KMS-11 (cell line): Measurements from ENCODE around the gene BLOC1S5.

ENCODE experiments used
- H2AFZ ChIP-seq: fragments of 200-600 bp; sonication (generic); 2 replicates; pipeline ENCODE4 v1.6.1; 2016; ENCODE audit warnings: antibody characterized with exemption, mixed run types, low read depth
- H3K27ac ChIP-seq: fragments of 200-600 bp; sonication (generic); 2 replicates; pipeline ENCODE4 v1.6.1; 2016; ENCODE audit warnings: mild to moderate bottlenecking, mixed run types
- H3K27me3 ChIP-seq: fragments of 200-600 bp; sonication (generic); 2 replicates; pipeline ENCODE4 v1.6.1; 2017; ENCODE audit warnings: mild to moderate bottlenecking, low read depth, mixed run types, moderate library complexity; ENCODE audit not compliant: insufficient read depth
- H3K36me3 ChIP-seq: fragments of 200-600 bp; sonication (generic); 2 replicates; pipeline ENCODE4 v1.6.1; 2017; ENCODE audit warnings: mild to moderate bottlenecking, mixed run types; ENCODE audit not compliant: insufficient read depth
- H3K4me1 ChIP-seq: fragments of 200-600 bp; sonication (generic); 2 replicates; pipeline ENCODE4 v1.6.1; 2016; ENCODE audit warnings: mild to moderate bottlenecking, low read depth, mixed run types; ENCODE audit not compliant: poor library complexity, severe bottlenecking
- H3K4me2 ChIP-seq: fragments of 200-600 bp; sonication (generic); 2 replicates; pipeline ENCODE4 v1.7.0; 2016; ENCODE audit warnings: mild to moderate bottlenecking, mixed run types
- H3K4me3 ChIP-seq: fragments of 200-600 bp; sonication (generic); IDR thresholded peaks from 2 replicates; pipeline ENCODE4 v1.6.1; 2017; ENCODE audit warnings: low read depth, low read length, mixed read lengths; ENCODE audit not compliant: insufficient read depth
- H3K79me2 ChIP-seq: fragments of 200-600 bp; sonication (generic); 2 replicates; pipeline ENCODE4 v1.6.1; 2016; ENCODE audit warnings: low read depth, mixed run types; ENCODE audit not compliant: insufficient read depth
- H3K9ac ChIP-seq: fragments of 200-600 bp; sonication (generic); 2 replicates; pipeline ENCODE4 v1.6.1; 2016; ENCODE audit warnings: mild to moderate bottlenecking, mixed run types
- H4K20me1 ChIP-seq: fragments of 200-600 bp; sonication (generic); 2 replicates; pipeline ENCODE4 v1.6.1; 2016; ENCODE audit warnings: mild to moderate bottlenecking, mixed run types; ENCODE audit not compliant: insufficient read depth
- TF ChIP-seq, protein P1 (sequence below): fragments of 200-600 bp; sonication (generic); conservative IDR thresholded peaks from 2 replicates; pipeline ENCODE4 v1.6.1; 2017; ENCODE audit warnings: low read depth, mild to moderate bottlenecking, antibody characterized with exemption, low read length, moderate library complexity, mixed read lengths

The BLOC1S5 gene

DNA sequence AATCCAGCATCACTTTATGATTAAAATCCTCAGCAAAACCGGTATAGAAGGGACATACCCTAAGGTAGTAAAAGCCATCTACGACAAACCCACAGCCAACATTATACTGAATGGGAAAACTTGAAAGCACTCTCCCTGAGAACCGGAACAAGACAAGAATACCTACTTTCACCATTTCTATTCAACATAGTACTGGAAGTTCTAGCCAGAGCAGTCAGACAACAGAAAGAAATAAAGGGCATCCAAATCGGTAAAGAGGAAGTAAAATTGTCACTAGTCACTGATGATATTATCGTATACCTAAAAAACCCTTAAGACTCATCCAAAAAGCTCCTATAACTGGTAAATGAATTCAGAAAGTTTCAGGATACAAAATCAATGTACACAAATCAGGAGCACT, 33.3 kb downstream of the BLOC1S5 start:
- Histone ChIP-seq H3K27me3 (no peaks in the 10 kb centered on the region), H3K4me3 (no peak overlapping the region), H3K79me2 (peaks cover 4% of the 10 kb centered on the region; the same call in 1 of the 2 replicates), H4K20me1 (no peaks in the 10 kb centered on the region), H3K27ac (no peak overlapping the region), H2AFZ (no peak overlapping the region), H3K9ac (no peak overlapping the region), H3K36me3 (no peaks in the 10 kb centered on the region), H3K4me2 (no peak overlapping the region), H3K4me1 (no peaks in the 10 kb centered on the region)
- TF ChIP-seq, protein P1, sequence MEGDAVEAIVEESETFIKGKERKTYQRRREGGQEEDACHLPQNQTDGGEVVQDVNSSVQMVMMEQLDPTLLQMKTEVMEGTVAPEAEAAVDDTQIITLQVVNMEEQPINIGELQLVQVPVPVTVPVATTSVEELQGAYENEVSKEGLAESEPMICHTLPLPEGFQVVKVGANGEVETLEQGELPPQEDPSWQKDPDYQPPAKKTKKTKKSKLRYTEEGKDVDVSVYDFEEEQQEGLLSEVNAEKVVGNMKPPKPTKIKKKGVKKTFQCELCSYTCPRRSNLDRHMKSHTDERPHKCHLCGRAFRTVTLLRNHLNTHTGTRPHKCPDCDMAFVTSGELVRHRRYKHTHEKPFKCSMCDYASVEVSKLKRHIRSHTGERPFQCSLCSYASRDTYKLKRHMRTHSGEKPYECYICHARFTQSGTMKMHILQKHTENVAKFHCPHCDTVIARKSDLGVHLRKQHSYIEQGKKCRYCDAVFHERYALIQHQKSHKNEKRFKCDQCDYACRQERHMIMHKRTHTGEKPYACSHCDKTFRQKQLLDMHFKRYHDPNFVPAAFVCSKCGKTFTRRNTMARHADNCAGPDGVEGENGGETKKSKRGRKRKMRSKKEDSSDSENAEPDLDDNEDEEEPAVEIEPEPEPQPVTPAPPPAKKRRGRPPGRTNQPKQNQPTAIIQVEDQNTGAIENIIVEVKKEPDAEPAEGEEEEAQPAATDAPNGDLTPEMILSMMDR, result no peak

DNA sequence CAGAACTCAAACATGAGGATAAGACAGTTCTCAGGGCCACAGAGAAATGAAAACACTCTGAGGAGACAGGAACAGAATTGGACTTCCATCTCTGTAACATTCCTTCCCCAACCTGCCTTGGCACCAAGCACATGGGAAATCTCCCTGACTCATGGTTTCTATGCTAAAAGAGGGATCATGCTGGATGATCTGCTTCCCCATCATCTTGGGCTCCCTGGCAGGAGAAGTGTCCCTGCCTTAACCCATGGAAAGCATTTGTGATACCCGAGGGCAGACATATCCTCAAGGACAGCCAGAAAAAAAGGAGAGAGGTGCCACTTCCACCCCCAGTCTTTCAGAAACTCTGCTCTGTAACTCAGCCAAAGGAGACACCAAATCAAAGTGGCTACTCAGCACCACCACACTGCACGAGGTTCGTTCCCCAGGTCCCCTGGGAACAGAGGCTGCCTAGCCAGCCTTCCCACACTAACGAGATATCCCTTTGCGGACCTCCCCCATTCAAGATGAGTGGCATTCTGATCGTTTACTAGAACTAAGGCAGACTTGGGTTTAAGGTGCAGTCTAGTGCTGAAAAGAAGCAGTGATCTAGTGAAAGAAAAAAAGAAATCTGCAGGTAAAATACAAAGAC, 34.8 kb downstream of the BLOC1S5 start:
- Histone ChIP-seq H3K4me2 (no peak overlapping the region), H3K4me3 (no peak overlapping the region), H3K9ac (no peak overlapping the region), H3K27me3 (no peaks in the 10 kb centered on the region), H3K36me3 (no peaks in the 10 kb centered on the region), H2AFZ (no peak overlapping the region), H3K27ac (no peak overlapping the region), H3K4me1 (no peaks in the 10 kb centered on the region), H4K20me1 (no peaks in the 10 kb centered on the region), H3K79me2 (peaks cover 4% of the 10 kb centered on the region; the same call in 1 of the 2 replicates)
- TF ChIP-seq, protein P1, result no peak

DNA sequence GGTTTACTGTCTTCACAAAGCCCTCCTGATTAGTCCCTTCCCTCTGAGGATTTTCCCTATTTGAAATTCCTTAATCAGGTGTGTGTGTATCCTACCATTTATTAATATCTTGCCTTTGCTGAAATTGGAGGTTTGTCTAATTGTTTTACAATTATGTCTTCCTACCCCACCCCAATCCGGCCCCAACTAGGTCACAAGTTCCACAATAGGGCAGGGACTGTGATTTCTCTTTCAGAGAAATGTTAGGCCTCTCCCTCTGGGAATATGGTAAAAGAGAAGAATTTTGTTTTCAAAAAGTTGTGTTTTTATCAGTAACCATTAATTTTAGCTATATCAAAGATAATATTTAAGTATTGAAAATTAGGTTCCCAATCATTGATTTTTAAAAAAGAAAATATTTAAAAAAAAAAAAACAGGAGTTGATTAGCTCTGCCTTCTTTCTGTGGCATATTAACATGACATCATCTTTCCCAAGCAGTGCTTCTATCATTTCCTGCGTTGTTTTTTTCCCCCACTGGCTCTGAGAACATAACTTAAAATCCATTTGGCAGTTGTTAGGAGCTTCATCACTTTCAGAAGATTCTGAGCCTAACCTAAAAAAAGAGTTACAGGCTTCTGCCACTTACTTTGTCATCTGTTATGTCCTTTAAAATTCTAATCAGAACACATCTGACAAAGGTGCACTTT, 36.1 kb downstream of the BLOC1S5 start:
- Histone ChIP-seq H3K27me3 (no peaks in the 10 kb centered on the region), H3K9ac (no peak overlapping the region), H3K27ac (no peak overlapping the region), H4K20me1 (no peaks in the 10 kb centered on the region), H2AFZ (no peak overlapping the region), H3K36me3 (no peaks in the 10 kb centered on the region), H3K79me2 (peaks cover 4% of the 10 kb centered on the region; the same call in 1 of the 2 replicates), H3K4me2 (no peak overlapping the region), H3K4me3 (no peak overlapping the region), H3K4me1 (no peaks in the 10 kb centered on the region)
- TF ChIP-seq, protein P1, result no peak

DNA sequence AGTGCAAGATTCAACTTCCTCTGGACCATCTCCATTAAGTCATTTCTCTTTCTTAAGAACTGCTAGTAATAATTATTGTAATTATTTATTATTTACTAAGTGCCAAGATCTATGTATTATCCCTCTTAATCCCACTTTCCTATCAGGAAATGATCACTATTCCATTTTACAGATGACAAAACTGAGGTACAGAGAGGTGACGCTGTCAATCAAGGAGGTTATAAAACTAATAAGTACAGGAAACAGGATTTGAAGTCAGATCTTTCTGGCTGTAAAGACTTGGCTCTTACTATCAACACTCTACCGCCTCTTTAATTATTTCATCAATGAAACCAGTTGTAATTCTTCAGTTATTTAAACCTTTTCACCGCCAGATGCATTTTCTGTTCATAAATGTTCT, 37.4 kb downstream of the BLOC1S5 start:
- Histone ChIP-seq H3K4me2 (no peak overlapping the region), H3K4me3 (no peak overlapping the region), H2AFZ (no peak overlapping the region), H3K4me1 (no peaks in the 10 kb centered on the region), H3K79me2 (peaks cover 4% of the 10 kb centered on the region; the same call in 1 of the 2 replicates), H3K9ac (no peak overlapping the region), H4K20me1 (no peaks in the 10 kb centered on the region), H3K27ac (no peak overlapping the region), H3K27me3 (no peaks in the 10 kb centered on the region), H3K36me3 (no peaks in the 10 kb centered on the region)
- TF ChIP-seq, protein P1, result no peak
